Keratinocyte (primary cell): ENCODE data around the gene TMCC1. TPM values are rescaled to one million over a fixed set of nuclear protein-coding genes. Genes with fewer than 3 reads are reported as not detected.

Source experiments
- DNase-seq: peaks from one replicate; pipeline ENCODE4 v3.0.0-alpha.2; 2011; ENCODE audit warnings: low read depth, missing footprints, low spot score
- FAIRE-seq: peaks from 2 replicates; lab custom pipeline; 2011; peaks lifted over from hg19 to GRCh38; lab: Jason Lieb, UNC
- H2AFZ ChIP-seq: 2 replicates; pipeline ENCODE4 v1.6.0; 2012; ENCODE audit warnings: low read length, control low read depth, inconsistent platforms; ENCODE audit not compliant: control insufficient read depth
- H3K27ac ChIP-seq: 2 replicates; pipeline ENCODE4 v1.5.1; 2011; ENCODE audit warnings: low read length; ENCODE audit not compliant: control insufficient read depth, insufficient read depth
- H3K27me3 ChIP-seq: 3 replicates; pipeline ENCODE4 v1.6.0; 2011; ENCODE audit warnings: low read length; ENCODE audit not compliant: control insufficient read depth, insufficient read depth; ENCODE audit errors: extremely low read depth
- H3K36me3 ChIP-seq, 2 experiments: 2 replicates in 1 of 2; 3 replicates in 1 of 2; pipeline ENCODE4 v1.5.1; 2011; ENCODE audit warnings: low read length in 2 of 2, mild to moderate bottlenecking in 1 of 2; ENCODE audit not compliant: control insufficient read depth in 2 of 2, insufficient read depth in 2 of 2; ENCODE audit errors: extremely low read depth in 1 of 2
- H3K4me1 ChIP-seq: 3 replicates; pipeline ENCODE4 v1.5.1; 2011; ENCODE audit warnings: low read length; ENCODE audit not compliant: control insufficient read depth, insufficient read depth; ENCODE audit errors: extremely low read depth
- H3K4me2 ChIP-seq: 3 replicates; pipeline ENCODE4 v1.6.0; 2011; ENCODE audit warnings: low read depth, low read length; ENCODE audit not compliant: control insufficient read depth, insufficient read depth; ENCODE audit errors: extremely low read depth
- H3K4me3 ChIP-seq, 3 experiments: fragments of 200-600 bp in 1 of 3; sonication (generic) in 1 of 3; 2 replicates in 2 of 3; 3 replicates in 1 of 3; pipeline ENCODE4 v1.5.1; 2011 to 2016; ENCODE audit warnings: low read length in 3 of 3, mild to moderate bottlenecking in 3 of 3, control low read depth in 2 of 3, inconsistent platforms in 1 of 3, low read depth in 1 of 3, mixed read lengths in 1 of 3, mixed run types in 1 of 3, moderate library complexity in 1 of 3; ENCODE audit not compliant: control insufficient read depth in 2 of 3, insufficient read depth in 2 of 3; ENCODE audit errors: extremely low read depth in 1 of 3
- H3K79me2 ChIP-seq: 2 replicates; pipeline ENCODE4 v1.6.0; 2012; ENCODE audit warnings: low read length; ENCODE audit not compliant: control insufficient read depth, insufficient read depth
- H3K9ac ChIP-seq: 3 replicates; pipeline ENCODE4 v1.6.0; 2011; ENCODE audit warnings: low read length; ENCODE audit not compliant: control insufficient read depth, insufficient read depth; ENCODE audit errors: extremely low read depth
- H3K9me1 ChIP-seq: 3 replicates; pipeline ENCODE4 v1.6.0; 2011; ENCODE audit warnings: low read length; ENCODE audit not compliant: control insufficient read depth, insufficient read depth; ENCODE audit errors: extremely low read depth
- H3K9me3 ChIP-seq: 2 replicates; pipeline ENCODE4 v1.5.1; 2012; ENCODE audit warnings: low read depth, low read length; ENCODE audit not compliant: control insufficient read depth
- H4K20me1 ChIP-seq: 3 replicates; pipeline ENCODE4 v1.6.0; 2011; ENCODE audit warnings: low read length; ENCODE audit not compliant: control insufficient read depth, insufficient read depth; ENCODE audit errors: extremely low read depth
- CTCF ChIP-seq, 3 experiments: IDR thresholded peaks in 1 of 3; conservative IDR thresholded peaks in 1 of 3; optimal IDR thresholded peaks in 1 of 3; 2 replicates in 2 of 3; 3 replicates in 1 of 3; pipeline versions ENCODE3 to v1.5.1; 2011; ENCODE audit warnings: low read length in 3 of 3, mild to moderate bottlenecking in 3 of 3, moderate library complexity in 2 of 3, control low read depth in 1 of 3, inconsistent platforms in 1 of 3; ENCODE audit not compliant: insufficient read depth in 2 of 3; ENCODE audit errors: extremely low read depth in 1 of 3
- EZH2 ChIP-seq: IDR thresholded peaks from one replicate; pipeline ENCODE4 v1.6.1; 2012; ENCODE audit warnings: inconsistent platforms, mild to moderate bottlenecking, low read length, moderate library complexity
- dilution Hi-C: fragments of 300-500 bp; cut with MboI; formaldehyde crosslinking; loops from one replicate; pipeline ENCODE4 v1.7.0; 2020; ENCODE audit warnings: low sequenced_read_pairs; ENCODE audit not compliant: extremely low pct_ligation_motif_present
- polyA plus RNA-seq, 5 experiments: library from polyadenylated mRNA; depleted of rRNA in 3 of 5; stranded (reverse) in 3 of 5; stranded (forward) in 1 of 5; unstranded in 1 of 5; fragments of >200 nt; gene quantifications; 1 replicate in 1 of 5; 2 replicates in 3 of 5; 3 replicates in 1 of 5; pipeline versions ENCODE4 v1.2.1 to v1.2.3, GENCODE V29; 2011 to 2012; ENCODE audit warnings: missing spikeins in 2 of 5, low read depth in 1 of 5, low replicate concordance in 1 of 5

TMCC1 gene
- polyA plus RNA-seq, 1 donor (not counting 4 experiments of a cell fraction or from before 2014, with no cell fraction given), result 27.7 TPM

- FAIRE-seq (no peak), DNase-seq (no peak)
- H3K9me1 ChIP-seq, result no peaks in the 10 kb centered on the region
- peaks cover 26% of the 10 kb centered on the region for H3K4me1 ChIP-seq
- no peaks in the 10 kb centered on the region for H3K79me2 ChIP-seq
- no peaks in the 10 kb centered on the region for H3K9me3 ChIP-seq
- no peak overlapping the region for H2AFZ ChIP-seq
- H3K27ac ChIP-seq, result no peak overlapping the region
- H3K4me2 ChIP-seq, result no peak overlapping the region
- no peak overlapping the region for H3K9ac ChIP-seq
- no peaks in the 10 kb centered on the region for H3K27me3 ChIP-seq
- dilution Hi-C loops, result no loop called here
- no peaks in the 10 kb centered on the region for H4K20me1 ChIP-seq
- H3K4me3 ChIP-seq, result no peak overlapping the region
- no peaks in the 10 kb centered on the region for H3K36me3 ChIP-seq
- TF ChIP-seq CTCF (optimal IDR thresholded peaks at IDR 0.05 in 1 of 3, IDR thresholded peaks at IDR 0.05 in 1 of 3, conservative IDR thresholded peaks at IDR 0.05 in 1 of 3; ENCODE audit: extremely low read depth in 1 of 3, insufficient read depth in 2 of 3, low read length in 3 of 3) (no peak), EZH2 (no peak)
These were observed 269.0 kb downstream of the TMCC1 start for GRCh38 chr3:129624347-129625071.

DNA sequence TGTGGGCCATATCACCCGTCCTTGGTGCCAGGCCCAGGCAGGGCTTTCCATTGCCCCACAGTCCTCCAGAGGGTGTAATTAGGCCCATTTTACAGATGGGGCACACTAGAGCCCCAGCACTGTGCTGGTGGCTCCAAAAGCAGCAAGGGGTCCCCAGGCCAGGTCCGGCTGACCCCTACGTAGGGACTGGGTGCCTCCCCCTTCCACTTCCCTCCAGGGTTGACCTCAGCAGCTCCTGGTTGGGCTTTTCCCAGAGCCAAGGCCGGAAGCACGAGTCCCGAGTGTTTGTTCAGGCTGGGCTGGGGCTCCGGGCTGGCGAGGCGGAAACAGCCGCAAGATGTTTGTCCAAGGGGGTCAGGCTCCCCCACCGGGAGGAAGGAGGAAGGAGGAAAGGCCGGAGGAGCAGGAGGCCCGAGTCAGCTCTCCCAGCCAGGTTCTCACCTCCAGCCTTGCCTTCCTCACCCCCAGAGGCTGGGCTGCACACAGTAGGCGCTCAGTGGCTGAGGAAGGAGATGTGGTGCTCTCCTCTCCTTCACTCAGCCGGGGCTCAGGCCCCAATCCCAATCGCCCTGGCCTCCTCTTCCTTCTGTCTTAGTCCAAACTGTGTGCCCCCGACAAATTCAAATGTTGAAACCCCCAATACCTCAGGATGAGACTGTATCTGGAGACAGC is 269.9 kb downstream of the TMCC1 start:
- no peak overlapping the region for H3K4me3 ChIP-seq
- H2AFZ ChIP-seq, result no peak overlapping the region
- FAIRE-seq, result no peak
- H3K9ac ChIP-seq, result no peak overlapping the region
- H3K36me3 ChIP-seq, result no peaks in the 10 kb centered on the region
- H3K27me3 ChIP-seq, result no peaks in the 10 kb centered on the region
- no peaks in the 10 kb centered on the region for H4K20me1 ChIP-seq
- peaks cover 26% of the 10 kb centered on the region for H3K4me1 ChIP-seq
- H3K9me1 ChIP-seq, result no peaks in the 10 kb centered on the region
- no peaks in the 10 kb centered on the region for H3K9me3 ChIP-seq
- no peak overlapping the region for H3K4me2 ChIP-seq
- DNase-seq, result no peak
- dilution Hi-C loops, result no loop called here
- TF ChIP-seq EZH2 (no peak), CTCF (optimal IDR thresholded peaks at IDR 0.05 in 1 of 3, IDR thresholded peaks at IDR 0.05 in 1 of 3, conservative IDR thresholded peaks at IDR 0.05 in 1 of 3; ENCODE audit: extremely low read depth in 1 of 3, insufficient read depth in 2 of 3, low read length in 3 of 3) (no peak)
- H3K27ac ChIP-seq, result no peak overlapping the region
- no peaks in the 10 kb centered on the region for H3K79me2 ChIP-seq
